ENCODE results near the gene TMEM47.

Gene TMEM47

DNA sequence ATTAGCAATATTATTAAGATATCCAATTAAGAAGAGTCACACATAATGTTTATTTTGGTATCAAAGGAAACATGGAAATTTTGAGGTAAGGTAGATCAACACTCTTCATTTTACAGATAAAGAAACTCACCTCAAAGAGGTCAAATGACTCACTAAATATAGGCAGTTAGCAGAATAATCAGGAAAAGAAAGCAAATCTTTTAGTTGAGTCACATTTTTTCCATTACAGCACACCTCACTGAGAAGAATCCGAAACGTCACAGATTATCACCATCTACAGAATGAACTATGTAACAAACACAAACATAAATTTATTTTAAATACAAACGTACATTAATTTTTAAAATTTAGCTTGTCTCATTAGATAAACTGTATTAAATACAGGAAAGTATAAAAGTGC, 70.1 kb downstream of the TMEM47 start:
- DNase-seq (ENCODE audit: low read depth) = no peak
- H3K4me3 ChIP-seq (ENCODE audit: low read depth, low read length) = no peak overlapping the region
- no peak for TF ChIP-seq CTCF (IDR thresholded peaks at IDR 0.05; ENCODE audit: insufficient read depth, low read depth, low read length, missing control alignments)

GRCh38 chrX:34586346-34586911, 70.7 kb downstream of the TMEM47 start:
- DNase-seq (ENCODE audit: low read depth) = no peak
- no peak for TF ChIP-seq CTCF (IDR thresholded peaks at IDR 0.05; ENCODE audit: insufficient read depth, low read depth, low read length, missing control alignments)
- no peak overlapping the region for H3K4me3 ChIP-seq (ENCODE audit: low read depth, low read length)

DNA sequence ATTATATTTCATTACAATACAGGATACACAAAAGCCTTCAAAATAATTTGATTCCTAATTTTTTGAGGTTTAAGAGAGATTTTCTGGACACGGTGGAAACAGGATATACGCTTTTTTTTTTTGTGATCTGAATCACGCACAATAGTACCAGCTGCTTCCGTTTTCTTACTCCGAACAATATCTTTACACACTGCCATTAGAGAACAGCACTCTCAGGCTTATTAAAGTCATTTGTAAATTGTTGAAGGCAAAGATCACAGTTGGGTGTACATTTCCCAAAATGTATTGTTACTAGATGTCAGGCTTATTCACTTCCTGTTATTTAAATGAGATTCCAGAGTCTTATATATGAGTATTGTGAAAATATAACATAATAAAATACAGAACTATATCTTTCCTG, 71.5 kb downstream of the TMEM47 start:
- no peak overlapping the region for H3K4me3 ChIP-seq (ENCODE audit: low read depth, low read length)
- no peak for TF ChIP-seq CTCF (IDR thresholded peaks at IDR 0.05; ENCODE audit: insufficient read depth, low read depth, low read length, missing control alignments)
- DNase-seq (ENCODE audit: low read depth) = no peak

GRCh38 chrX:34584781-34585180, 72.3 kb downstream of the TMEM47 start:
- no peak overlapping the region for H3K4me3 ChIP-seq (ENCODE audit: low read depth, low read length)
- DNase-seq (ENCODE audit: low read depth) = no peak
- no peak for TF ChIP-seq CTCF (IDR thresholded peaks at IDR 0.05; ENCODE audit: insufficient read depth, low read depth, low read length, missing control alignments)

DNA sequence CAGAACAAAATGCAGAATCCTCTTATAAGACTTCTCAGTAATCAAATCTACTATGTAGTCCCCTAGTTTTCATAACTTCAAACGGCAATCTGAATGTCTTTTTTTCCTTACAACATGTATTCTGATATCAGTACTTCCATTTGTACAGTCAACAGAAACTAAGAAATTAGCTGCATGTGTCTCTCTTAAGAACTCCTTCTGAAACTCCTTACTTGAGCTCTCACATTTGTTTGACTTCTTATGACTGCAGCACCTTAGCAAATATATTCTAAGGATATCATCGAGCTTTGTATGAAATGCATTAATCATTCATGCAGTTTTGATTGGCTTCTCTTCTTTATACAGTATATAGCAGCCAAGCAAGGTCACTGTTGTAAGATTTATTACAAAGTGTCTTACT, 77.0 kb downstream of the TMEM47 start:
- DNase-seq (ENCODE audit: low read depth) = no peak
- no peak for TF ChIP-seq CTCF (IDR thresholded peaks at IDR 0.05; ENCODE audit: insufficient read depth, low read depth, low read length, missing control alignments)
- no peak overlapping the region for H3K4me3 ChIP-seq (ENCODE audit: low read depth, low read length)

GRCh38 chrX:34578237-34578636, 78.8 kb downstream of the TMEM47 start:
- H3K4me3 ChIP-seq (ENCODE audit: low read depth, low read length) = no peak overlapping the region
- no peak for TF ChIP-seq CTCF (IDR thresholded peaks at IDR 0.05; ENCODE audit: insufficient read depth, low read depth, low read length, missing control alignments)
- no peak for DNase-seq (ENCODE audit: low read depth)
